ENCODE data around the gene TRPM7.
A peak's percentile ranks its signal among the peaks of the same experiment; 100 is the strongest.

TRPM7 gene

GRCh38 chr15:50686469-50687301, at the start of gene TRPM7:
TRPM7 (minus strand) TSS chr15:50686797; CDS start chr15:50686533, 264 bp downstream.
- TF ChIP-seq CTCF (conservative IDR thresholded peaks at IDR 0.05; ENCODE audit: low read depth, low read length), result peak; percentile 18
- peak within 1 kb of the TSS; percentile 94 for H3K4me3 ChIP-seq (ENCODE audit: low read length)
- peak; percentile 49 for DNase-seq (ENCODE audit: low read depth)

GRCh38 chr15:50735156-50735555, 48.6 kb upstream of the TRPM7 start:
- H3K4me3 ChIP-seq (ENCODE audit: low read length), result no peak overlapping the region
- DNase-seq (ENCODE audit: low read depth), result no peak
- TF ChIP-seq CTCF (conservative IDR thresholded peaks at IDR 0.05; ENCODE audit: low read depth, low read length), result no peak

GRCh38 chr15:50726315-50726714, 39.7 kb upstream of the TRPM7 start:
- H3K4me3 ChIP-seq (ENCODE audit: low read length), result no peak overlapping the region
- no peak for DNase-seq (ENCODE audit: low read depth)
- TF ChIP-seq CTCF (conservative IDR thresholded peaks at IDR 0.05; ENCODE audit: low read depth, low read length), result no peak

GRCh38 chr15:50718700-50719125, 32.1 kb upstream of the TRPM7 start:
- DNase-seq (ENCODE audit: low read depth), result no peak
- no peak overlapping the region for H3K4me3 ChIP-seq (ENCODE audit: low read length)
- no peak for TF ChIP-seq CTCF (conservative IDR thresholded peaks at IDR 0.05; ENCODE audit: low read depth, low read length)

- DNase-seq (ENCODE audit: low read depth), result no peak
- H3K4me3 ChIP-seq (ENCODE audit: low read length), result no peak overlapping the region
- TF ChIP-seq CTCF (conservative IDR thresholded peaks at IDR 0.05; ENCODE audit: low read depth, low read length), result no peak
Observed at GRCh38 chr15:50712018-50712417, 25.4 kb upstream of the TRPM7 start.

- H3K4me3 ChIP-seq (ENCODE audit: low read length), result no peak overlapping the region
- no peak for TF ChIP-seq CTCF (conservative IDR thresholded peaks at IDR 0.05; ENCODE audit: low read depth, low read length)
- DNase-seq (ENCODE audit: low read depth), result no peak
Observed at GRCh38 chr15:50710585-50710984, 24.0 kb upstream of the TRPM7 start.

GRCh38 chr15:50707878-50708427, 21.4 kb upstream of the TRPM7 start:
- no peak overlapping the region for H3K4me3 ChIP-seq (ENCODE audit: low read length)
- DNase-seq (ENCODE audit: low read depth), result no peak
- TF ChIP-seq CTCF (conservative IDR thresholded peaks at IDR 0.05; ENCODE audit: low read depth, low read length), result no peak
